Neural progenitor cell (in vitro differentiated cells): Measurements from ENCODE around the gene CYP1A1. TPM values are rescaled to one million over a fixed set of nuclear protein-coding genes. Genes with fewer than 3 reads are reported as not detected.

Experiments
- DNase-seq: peaks from one replicate; pipeline ENCODE4 v3.0.0-alpha.2; 2016; ENCODE audit warnings: low spot score
- H2AFZ ChIP-seq: fragments of 200-600 bp; sonication (generic); replicated peaks from 2 replicates; pipeline ENCODE4 v1.6.1; 2016; ENCODE audit warnings: antibody characterized with exemption
- H3F3A ChIP-seq: fragments of 200-600 bp; sonication (generic); 2 replicates; pipeline ENCODE4 v1.6.1; 2016; ENCODE audit warnings: antibody characterized with exemption, low read depth
- H3K27ac ChIP-seq: fragments of 200-600 bp; sonication (generic); 2 replicates; pipeline ENCODE4 v1.5.1; 2016; ENCODE audit warnings: mild to moderate bottlenecking
- H3K27me3 ChIP-seq: fragments of 200-600 bp; sonication (generic); 2 replicates; pipeline ENCODE4 v1.6.1; 2016; ENCODE audit warnings: mild to moderate bottlenecking, moderate library complexity
- H3K36me3 ChIP-seq: fragments of 200-600 bp; sonication (generic); 2 replicates; pipeline ENCODE4 v1.5.1; 2016
- H3K4me1 ChIP-seq: fragments of 200-600 bp; sonication (generic); 2 replicates; pipeline ENCODE4 v1.6.1; 2016; ENCODE audit warnings: mixed run types
- H3K4me2 ChIP-seq: fragments of 200-600 bp; sonication (generic); 2 replicates; pipeline ENCODE4 v1.6.1; 2016
- H3K4me3 ChIP-seq: fragments of 200-600 bp; sonication (generic); 2 replicates; pipeline ENCODE4 v1.5.1; 2016
- H3K79me2 ChIP-seq: fragments of 200-600 bp; sonication (generic); 2 replicates; pipeline ENCODE4 v1.6.1; 2016; ENCODE audit warnings: low read depth
- H3K9ac ChIP-seq: fragments of 200-600 bp; sonication (generic); 2 replicates; pipeline ENCODE4 v1.6.1; 2016
- H3K9me3 ChIP-seq: fragments of 200-600 bp; sonication (generic); 2 replicates; pipeline ENCODE4 v1.5.1; 2016; ENCODE audit warnings: low read depth
- H4K20me1 ChIP-seq: fragments of 200-600 bp; sonication (generic); 2 replicates; pipeline ENCODE4 v1.6.1; 2016; ENCODE audit warnings: low read depth
- H3K27ac Mint-ChIP-seq: 3 replicates; pipeline ENCODE4 v1.8.0; 2021; ENCODE audit warnings: mixed read lengths
- H3K27me3 Mint-ChIP-seq: 2 replicates; pipeline ENCODE4 v1.8.0; 2022; ENCODE audit warnings: low read depth, mild to moderate bottlenecking, inconsistent platforms, moderate library complexity, mixed read lengths; ENCODE audit not compliant: insufficient read depth
- H3K36me3 Mint-ChIP-seq: 3 replicates; pipeline ENCODE4 v1.8.0; 2021; ENCODE audit warnings: mixed read lengths
- H3K4me1 Mint-ChIP-seq: 3 replicates; pipeline ENCODE4 v1.8.0; 2021; ENCODE audit warnings: mixed read lengths
- H3K4me3 Mint-ChIP-seq: 3 replicates; pipeline ENCODE4 v1.8.0; 2021; ENCODE audit warnings: mild to moderate bottlenecking, moderate library complexity, mixed read lengths
- H3K9me3 Mint-ChIP-seq: 3 replicates; pipeline ENCODE4 v1.8.0; 2020; ENCODE audit warnings: mixed read lengths
- EZH2 ChIP-seq: fragments of 200-600 bp; sonication (generic); IDR thresholded peaks from 2 replicates; pipeline ENCODE4 v1.6.1; 2017; ENCODE audit warnings: antibody characterized with exemption, mild to moderate bottlenecking, moderate library complexity
- EZH2phosphoT487 ChIP-seq: fragments of 200-600 bp; sonication (generic); IDR thresholded peaks from 2 replicates; pipeline ENCODE4 v1.6.1; 2017; ENCODE audit warnings: antibody characterized with exemption
- total RNA-seq: library from RNA; depleted of rRNA; stranded (reverse); fragments of >200 nt; gene quantifications from 2 replicates; pipeline ENCODE4 v1.2.3, GENCODE V29; 2015; ENCODE audit warnings: low replicate concordance
- TF ChIP-seq, protein P1 (sequence below): fragments of 200-600 bp; sonication (generic); IDR thresholded peaks from 2 replicates; pipeline ENCODE4 v1.5.1; 2017; ENCODE audit warnings: antibody characterized with exemption, mild to moderate bottlenecking

The CYP1A1 gene
- total RNA-seq = 0.15 TPM in 1 of 2 replicates, not detected in the other

- peak within 1 kb of the TSS; percentile 94 for H2AFZ ChIP-seq
- H3K9me3 ChIP-seq = no peaks in the 10 kb centered on the region
- Mint-ChIP-seq H3K27me3 (peaks cover 22% of the 10 kb centered on the region), H3K27ac (no peak within 1 kb of the TSS), H3K4me1 (peaks cover 15% of the 10 kb centered on the region), H3K36me3 (no peaks in the 10 kb centered on the region), H3K9me3 (peaks cover 5% of the 10 kb centered on the region), H3K4me3 (peak within 1 kb of the TSS; percentile 77)
- H3K4me2 ChIP-seq = peak within 1 kb of the TSS; percentile 80
- H3K4me1 ChIP-seq = no peaks in the 10 kb centered on the region
- no peaks in the 10 kb centered on the region for H3K36me3 ChIP-seq
- DNase-seq = peak; percentile 49
- H3K9ac ChIP-seq = no peak within 1 kb of the TSS
- H3K4me3 ChIP-seq = peak within 1 kb of the TSS; percentile 63
- peaks cover 56% of the 10 kb centered on the region for H3K27me3 ChIP-seq
- no peaks in the 10 kb centered on the region for H3K79me2 ChIP-seq
- no peaks in the 10 kb centered on the region for H4K20me1 ChIP-seq
- peaks cover 12% of the 10 kb centered on the region for H3F3A ChIP-seq
- H3K27ac ChIP-seq = no peak within 1 kb of the TSS
- no peak for TF ChIP-seq EZH2phosphoT487
Observed at GRCh38 chr15:74725225-74725774, at the start of gene CYP1A1. Gene CYP1A1 (minus strand): TSS chr15:74725528. CDS start chr15:74723097, 2,431 bp downstream.

DNA sequence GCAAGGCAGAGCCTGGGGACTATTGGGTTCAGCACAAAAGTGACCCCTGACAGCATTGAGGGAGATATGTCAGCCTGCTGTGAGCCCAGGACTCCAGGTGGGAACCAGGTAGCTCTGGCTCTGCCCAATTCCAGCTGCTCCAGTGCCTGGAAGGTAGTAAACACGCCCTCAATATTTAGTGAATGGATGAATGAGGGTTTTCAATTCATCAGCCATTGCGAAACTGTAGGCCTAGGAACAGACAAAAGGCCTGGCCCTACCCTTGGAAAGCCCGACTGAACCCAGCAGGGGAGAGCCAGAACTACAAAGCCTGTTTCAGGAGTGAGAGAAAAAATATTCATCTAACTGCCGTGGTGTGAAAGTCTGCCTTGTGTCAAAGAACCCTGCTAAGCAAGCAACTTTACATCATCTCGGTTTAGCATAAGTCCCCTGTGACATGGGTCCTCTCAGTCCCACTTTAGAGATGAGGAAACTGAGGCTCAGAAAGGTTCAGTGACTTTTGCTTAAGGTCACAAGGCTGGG is 48.5 kb upstream of the CYP1A1 start:
- H3K79me2 ChIP-seq = no peaks in the 10 kb centered on the region
- no peaks in the 10 kb centered on the region for H4K20me1 ChIP-seq
- no peak for TF ChIP-seq EZH2
- no peak overlapping the region for H2AFZ ChIP-seq
- peak; percentile 73 for DNase-seq
- peaks cover 16% of the 10 kb centered on the region for H3K27me3 ChIP-seq
- H3K4me3 ChIP-seq = no peak overlapping the region
- peaks cover 63% of the 10 kb centered on the region for H3K4me1 Mint-ChIP-seq
- peaks cover 21% of the 10 kb centered on the region for H3K27me3 Mint-ChIP-seq
- peak overlapping the region; percentile 94 for H3K27ac Mint-ChIP-seq
- H3K27ac ChIP-seq = no peak overlapping the region
- H3K9me3 Mint-ChIP-seq = no peaks in the 10 kb centered on the region
- H3K36me3 Mint-ChIP-seq = no peaks in the 10 kb centered on the region
- peak overlapping the region; percentile 33 for H3K4me2 ChIP-seq
- H3K36me3 ChIP-seq = no peaks in the 10 kb centered on the region
- peaks cover 26% of the 10 kb centered on the region for H3F3A ChIP-seq
- no peak overlapping the region for H3K9ac ChIP-seq
- peak overlapping the region; percentile 52 for H3K4me3 Mint-ChIP-seq
- no peaks in the 10 kb centered on the region for H3K9me3 ChIP-seq
- peaks cover 28% of the 10 kb centered on the region for H3K4me1 ChIP-seq

- Mint-ChIP-seq H3K4me1 (peaks cover 62% of the 10 kb centered on the region), H3K27ac (peak overlapping the region; percentile 94), H3K4me3 (peak overlapping the region; percentile 52), H3K36me3 (no peaks in the 10 kb centered on the region), H3K27me3 (peaks cover 23% of the 10 kb centered on the region), H3K9me3 (no peaks in the 10 kb centered on the region)
- Histone ChIP-seq H3K9ac (no peak overlapping the region), H3K4me2 (peak overlapping the region; percentile 33), H3K27me3 (peaks cover 16% of the 10 kb centered on the region), H3F3A (peaks cover 26% of the 10 kb centered on the region), H3K27ac (no peak overlapping the region), H3K79me2 (no peaks in the 10 kb centered on the region), H3K9me3 (no peaks in the 10 kb centered on the region), H3K36me3 (no peaks in the 10 kb centered on the region), H3K4me3 (no peak overlapping the region), H4K20me1 (no peaks in the 10 kb centered on the region), H3K4me1 (peaks cover 28% of the 10 kb centered on the region), H2AFZ (no peak overlapping the region)
- no peak for DNase-seq
- TF ChIP-seq EZH2phosphoT487 (no peak), EZH2 (no peak)
- TF ChIP-seq, protein P1, sequence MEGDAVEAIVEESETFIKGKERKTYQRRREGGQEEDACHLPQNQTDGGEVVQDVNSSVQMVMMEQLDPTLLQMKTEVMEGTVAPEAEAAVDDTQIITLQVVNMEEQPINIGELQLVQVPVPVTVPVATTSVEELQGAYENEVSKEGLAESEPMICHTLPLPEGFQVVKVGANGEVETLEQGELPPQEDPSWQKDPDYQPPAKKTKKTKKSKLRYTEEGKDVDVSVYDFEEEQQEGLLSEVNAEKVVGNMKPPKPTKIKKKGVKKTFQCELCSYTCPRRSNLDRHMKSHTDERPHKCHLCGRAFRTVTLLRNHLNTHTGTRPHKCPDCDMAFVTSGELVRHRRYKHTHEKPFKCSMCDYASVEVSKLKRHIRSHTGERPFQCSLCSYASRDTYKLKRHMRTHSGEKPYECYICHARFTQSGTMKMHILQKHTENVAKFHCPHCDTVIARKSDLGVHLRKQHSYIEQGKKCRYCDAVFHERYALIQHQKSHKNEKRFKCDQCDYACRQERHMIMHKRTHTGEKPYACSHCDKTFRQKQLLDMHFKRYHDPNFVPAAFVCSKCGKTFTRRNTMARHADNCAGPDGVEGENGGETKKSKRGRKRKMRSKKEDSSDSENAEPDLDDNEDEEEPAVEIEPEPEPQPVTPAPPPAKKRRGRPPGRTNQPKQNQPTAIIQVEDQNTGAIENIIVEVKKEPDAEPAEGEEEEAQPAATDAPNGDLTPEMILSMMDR = no peak
Observed at GRCh38 chr15:74773329-74773728, 48.0 kb upstream of the CYP1A1 start.

DNA sequence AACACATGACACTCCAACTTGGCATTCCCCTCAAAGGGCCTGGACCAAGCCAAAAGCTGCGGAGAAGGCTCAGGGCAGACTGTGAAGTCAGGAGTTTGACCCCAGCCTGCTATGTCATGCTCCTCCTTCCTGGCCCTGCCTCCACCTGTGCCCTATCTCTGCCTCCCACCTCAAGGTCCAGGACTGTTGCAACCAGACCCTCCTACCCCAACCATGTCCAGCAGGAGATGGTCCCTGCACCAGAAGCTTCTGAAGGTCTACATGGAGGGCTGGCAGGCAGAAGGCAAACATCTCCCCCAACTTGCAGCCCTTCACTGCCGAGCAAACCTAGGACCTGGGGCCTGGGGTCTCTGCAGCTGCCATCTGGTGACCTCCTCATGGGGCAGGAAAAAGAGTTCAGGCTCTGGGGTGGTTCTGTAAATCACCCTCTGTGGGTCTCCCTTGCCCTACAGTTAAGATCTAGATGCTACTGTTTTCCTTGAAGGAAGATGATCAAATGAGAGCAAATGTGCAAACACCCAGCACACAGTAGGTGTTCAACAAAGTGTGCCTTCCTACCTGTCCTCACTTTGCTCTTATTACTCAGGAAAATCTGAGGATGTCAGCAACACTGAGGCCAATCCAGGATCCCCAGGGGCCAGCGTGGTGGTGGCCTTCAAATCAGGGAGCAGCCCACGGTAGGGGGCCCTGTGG is 45.0 kb upstream of the CYP1A1 start:
- no peak for DNase-seq
- H3K27ac ChIP-seq = no peak overlapping the region
- H4K20me1 ChIP-seq = no peaks in the 10 kb centered on the region
- peaks cover 26% of the 10 kb centered on the region for H3F3A ChIP-seq
- H3K4me1 Mint-ChIP-seq = peaks cover 39% of the 10 kb centered on the region
- no peak overlapping the region for H3K4me3 Mint-ChIP-seq
- no peaks in the 10 kb centered on the region for H3K79me2 ChIP-seq
- no peaks in the 10 kb centered on the region for H3K36me3 ChIP-seq
- H3K4me1 ChIP-seq = peaks cover 23% of the 10 kb centered on the region
- no peak overlapping the region for H3K27ac Mint-ChIP-seq
- H3K27me3 ChIP-seq = peaks cover 16% of the 10 kb centered on the region
- H3K36me3 Mint-ChIP-seq = no peaks in the 10 kb centered on the region
- no peak overlapping the region for H3K4me3 ChIP-seq
- no peak for TF ChIP-seq EZH2
- TF ChIP-seq, protein P1 = no peak
- TF ChIP-seq EZH2phosphoT487 = no peak
- no peaks in the 10 kb centered on the region for H3K9me3 ChIP-seq
- no peak overlapping the region for H3K9ac ChIP-seq
- no peak overlapping the region for H3K4me2 ChIP-seq
- no peak overlapping the region for H2AFZ ChIP-seq
- peaks cover 18% of the 10 kb centered on the region for H3K27me3 Mint-ChIP-seq
- H3K9me3 Mint-ChIP-seq = no peaks in the 10 kb centered on the region
